Astrocyte of the cerebellum (primary cell): Measurements from ENCODE around the gene CRHR1.

Experiments
- DNase-seq: peaks from one replicate; pipeline ENCODE4 v3.0.0-alpha.2; 2011; ENCODE audit warnings: low read depth
- H3K4me3 ChIP-seq: 2 replicates; pipeline ENCODE4 v1.5.1; 2011; ENCODE audit warnings: mild to moderate bottlenecking, low read depth, low read length, moderate library complexity
- CTCF ChIP-seq: IDR thresholded peaks from 2 replicates; pipeline ENCODE4 v1.5.1; 2012; ENCODE audit warnings: low read length, low read depth, moderate library complexity, mild to moderate bottlenecking; ENCODE audit errors: missing control alignments
- in situ Hi-C: cut with HindIII; loops from 2 replicates; pipeline ENCODE4 v1.10.0; 2017; ENCODE audit warnings: low sequenced_read_pairs

The CRHR1 gene

GRCh38 chr17:45828171-45828570, 44.1 kb downstream of the CRHR1 start:
- H3K4me3 ChIP-seq = no peak overlapping the region
- TF ChIP-seq CTCF = no peak
- in situ Hi-C loops = no loop called here
- no peak for DNase-seq

GRCh38 chr17:45828582-45829133, 44.5 kb downstream of the CRHR1 start:
- no peak for DNase-seq
- in situ Hi-C loops = no loop called here
- TF ChIP-seq CTCF = no peak
- H3K4me3 ChIP-seq = no peak overlapping the region

GRCh38 chr17:45833920-45834319, 49.8 kb downstream of the CRHR1 start:
- TF ChIP-seq CTCF = no peak
- H3K4me3 ChIP-seq = no peak overlapping the region
- no peak for DNase-seq
- in situ Hi-C loops = no loop called here

GRCh38 chr17:45834471-45835396, 50.6 kb downstream of the CRHR1 start:
- in situ Hi-C loops = no loop called here
- TF ChIP-seq CTCF = no peak
- H3K4me3 ChIP-seq = no peak overlapping the region
- no peak for DNase-seq

GRCh38 chr17:45835481-45835880, 51.4 kb downstream of the CRHR1 start:
- in situ Hi-C loops = no loop called here
- no peak for DNase-seq
- H3K4me3 ChIP-seq = no peak overlapping the region
- no peak for TF ChIP-seq CTCF

- no peak overlapping the region for H3K4me3 ChIP-seq
- in situ Hi-C loops = no loop called here
- no peak for DNase-seq
- no peak for TF ChIP-seq CTCF
Observed at GRCh38 chr17:45836047-45837044, 52.2 kb downstream of the CRHR1 start.
